Vagina (tissue), 2 donors: ENCODE measurements around the gene TBC1D8. TPM values are rescaled to one million over a fixed set of nuclear protein-coding genes. Genes with fewer than 3 reads are reported as not detected.

Source experiments
- DNase-seq, 2 donors: peaks; one replicate each; pipeline ENCODE4 v3.0.0-alpha.2; 2017; ENCODE audit errors: extremely low spot score in 2 of 2
- H3K27ac ChIP-seq: fragments of 200-600 bp; sonication (generic); one replicate; pipeline ENCODE4 v1.5.1; 2019
- H3K27me3 ChIP-seq: fragments of 200-600 bp; sonication (generic); one replicate; pipeline ENCODE4 v1.5.1; 2019
- H3K36me3 ChIP-seq, 2 donors: fragments of 200-600 bp; sonication (generic); one replicate each; pipeline ENCODE4 v1.5.1; 2017 to 2019
- H3K4me1 ChIP-seq: fragments of 200-600 bp; sonication (generic); one replicate; pipeline ENCODE4 v1.5.1; 2019
- H3K4me3 ChIP-seq, 2 donors: fragments of 200-600 bp; sonication (generic); 1 replicate in 1 of 2; 2 replicates in 1 of 2; pipeline ENCODE4 v1.5.1; 2016 to 2019
- H3K9me3 ChIP-seq: fragments of 200-600 bp; sonication (generic); one replicate; pipeline ENCODE4 v1.5.1; 2019
- CTCF ChIP-seq, 3 experiments: fragments of 450-650 bp in 2 of 3; fragments of 200-600 bp in 1 of 3; sonication (generic) in 1 of 3; IDR thresholded peaks; one replicate each; pipeline ENCODE4 v1.5.1; 2017 to 2019; ENCODE audit warnings: antibody characterized with exemption in 3 of 3, mild to moderate bottlenecking in 2 of 3, moderate library complexity in 2 of 3
- POLR2A ChIP-seq, 2 donors: fragments of 450-650 bp; IDR thresholded peaks; one replicate each; pipeline ENCODE4 v1.6.1; 2017; ENCODE audit warnings: antibody characterized with exemption in 2 of 2, mild to moderate bottlenecking in 2 of 2, moderate library complexity in 2 of 2
- POLR2AphosphoS5 ChIP-seq, 2 donors: sonication (generic); formaldehyde crosslinking; IDR thresholded peaks; one replicate each; pipeline ENCODE4 v1.9.0; 2017; ENCODE audit warnings: antibody characterized with exemption in 2 of 2, mild to moderate bottlenecking in 2 of 2, low read depth in 1 of 2; ENCODE audit not compliant: insufficient read depth in 1 of 2
- intact Hi-C: fragments of 100-400 bp; cut with DNase I; formaldehyde crosslinking; loops from one replicate; pipeline ENCODE4 v1.15.1; 2023
- total RNA-seq: library from RNA; depleted of rRNA; stranded (reverse); fragments of >200 nt; gene quantifications from one replicate; pipeline ENCODE4 v1.2.3, GENCODE V29; 2016

TBC1D8 gene
- total RNA-seq, 1 donor from 2014 or later, result 72.2 TPM

DNA sequence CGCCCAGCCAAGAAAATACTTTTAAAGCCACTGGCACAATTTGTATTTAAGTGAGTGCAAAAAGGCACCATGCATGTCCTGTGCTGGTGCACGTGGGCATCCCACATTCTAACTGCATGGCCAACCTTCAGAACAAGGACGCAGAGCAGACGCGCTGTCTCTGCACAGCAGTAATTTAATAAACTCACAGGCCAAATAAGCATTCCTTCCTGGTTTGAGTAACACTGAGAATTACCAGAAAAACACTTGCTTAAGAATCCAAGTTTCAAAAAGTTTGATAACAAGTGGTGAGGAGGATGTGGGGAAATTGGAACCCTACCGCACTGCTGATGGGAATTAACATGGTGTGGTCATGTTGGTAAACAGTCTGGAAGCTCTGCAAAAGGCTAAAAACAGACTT, 110.4 kb downstream of the TBC1D8 start:
- Histone ChIP-seq H3K27me3 (no peaks in the 10 kb centered on the region), H3K27ac (no peak overlapping the region), H3K4me3 (no peak overlapping the region), H3K36me3 (peaks cover 0 to 28% of the 10 kb centered on the region in 2 donors), H3K4me1 (no peaks in the 10 kb centered on the region), H3K9me3 (no peaks in the 10 kb centered on the region)
- intact Hi-C loops, result no loop called here
- TF ChIP-seq POLR2AphosphoS5 (IDR thresholded peaks at IDR 0.05; ENCODE audit: insufficient read depth in 1 of 2, low read depth in 1 of 2) (no peak), CTCF (IDR thresholded peaks at IDR 0.05) (no peak), POLR2A (IDR thresholded peaks at IDR 0.05) (no peak)
- DNase-seq, result no peak

DNA sequence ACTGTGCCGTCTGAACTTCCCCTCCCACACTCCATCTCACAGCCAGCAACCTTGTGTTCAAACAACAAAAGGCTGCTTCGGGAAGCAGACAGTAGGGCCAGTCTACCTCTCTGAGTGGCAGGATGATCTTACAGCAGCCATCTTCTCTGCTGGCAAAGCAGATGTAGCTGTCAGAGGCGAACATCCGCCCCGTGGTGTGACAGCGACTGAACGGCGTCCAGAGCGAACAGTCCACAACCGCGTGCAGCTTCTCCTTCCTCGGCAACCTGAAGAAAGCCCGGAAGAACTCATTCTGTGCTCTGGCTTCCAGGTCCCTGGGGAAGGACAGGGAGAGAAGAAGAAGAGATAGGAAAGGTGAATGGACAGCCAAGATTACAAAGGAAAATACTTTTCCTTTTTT, 111.1 kb downstream of the TBC1D8 start:
- H3K27me3 ChIP-seq, result no peaks in the 10 kb centered on the region
- no peak for DNase-seq
- no peaks in the 10 kb centered on the region for H3K9me3 ChIP-seq
- no peak for TF ChIP-seq CTCF (IDR thresholded peaks at IDR 0.05)
- TF ChIP-seq POLR2AphosphoS5 (IDR thresholded peaks at IDR 0.05; ENCODE audit: insufficient read depth in 1 of 2, low read depth in 1 of 2), result no peak
- TF ChIP-seq POLR2A (IDR thresholded peaks at IDR 0.05), result no peak
- no peak overlapping the region for H3K27ac ChIP-seq
- no peak overlapping the region for H3K4me3 ChIP-seq
- peaks cover 0 to 35% of the 10 kb centered on the region in 2 donors for H3K36me3 ChIP-seq
- no peaks in the 10 kb centered on the region for H3K4me1 ChIP-seq
- intact Hi-C loops, result no loop called here

DNA sequence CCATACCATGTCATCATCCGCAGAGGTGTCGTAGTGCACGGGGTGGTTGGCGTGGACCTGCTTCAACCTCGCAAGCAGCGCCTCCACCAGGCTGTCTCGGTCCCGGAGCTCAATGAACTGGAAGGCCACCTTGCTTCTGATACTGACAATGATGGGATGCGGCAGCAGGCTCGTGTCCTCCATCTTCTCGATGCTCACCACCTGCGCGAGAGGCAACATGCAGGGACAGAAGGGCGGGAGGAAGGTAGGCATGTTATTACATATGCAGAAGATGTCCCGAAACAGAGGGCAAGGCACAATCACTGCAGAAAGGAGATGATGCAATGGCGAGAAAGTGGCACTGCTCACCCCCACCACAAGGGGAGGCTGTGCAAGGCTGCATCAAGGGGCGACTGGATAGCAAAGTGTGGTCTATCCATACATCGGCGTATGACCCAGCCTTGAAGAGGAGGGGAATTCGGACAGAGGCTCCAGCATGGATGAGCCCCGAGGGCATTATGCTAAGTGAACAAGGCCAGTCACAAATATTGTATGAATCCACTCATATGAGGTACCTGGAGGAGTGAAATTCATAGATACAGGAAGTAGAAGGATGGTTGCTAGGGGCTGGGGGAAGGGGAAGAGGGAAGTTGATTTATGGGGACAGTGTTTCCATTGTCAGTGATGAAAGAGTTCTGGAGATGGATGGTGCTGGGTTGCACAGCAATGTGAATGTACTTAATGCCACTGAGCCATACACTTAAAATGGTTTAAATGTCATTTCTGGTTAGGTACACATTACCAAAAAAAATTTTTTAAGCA, 112.5 kb downstream of the TBC1D8 start:
- intact Hi-C loops, result no loop called here
- Histone ChIP-seq H3K9me3 (no peaks in the 10 kb centered on the region), H3K27me3 (no peaks in the 10 kb centered on the region), H3K4me1 (no peaks in the 10 kb centered on the region), H3K27ac (no peak overlapping the region), H3K36me3 (peaks cover 0 to 39% of the 10 kb centered on the region in 2 donors), H3K4me3 (no peak overlapping the region)
- DNase-seq, result no peak
- TF ChIP-seq POLR2AphosphoS5 (IDR thresholded peaks at IDR 0.05; ENCODE audit: insufficient read depth in 1 of 2, low read depth in 1 of 2), result no peak
- TF ChIP-seq CTCF (IDR thresholded peaks at IDR 0.05), result peak in 1 of 3 experiments; percentile 10
- no peak for TF ChIP-seq POLR2A (IDR thresholded peaks at IDR 0.05)

DNA sequence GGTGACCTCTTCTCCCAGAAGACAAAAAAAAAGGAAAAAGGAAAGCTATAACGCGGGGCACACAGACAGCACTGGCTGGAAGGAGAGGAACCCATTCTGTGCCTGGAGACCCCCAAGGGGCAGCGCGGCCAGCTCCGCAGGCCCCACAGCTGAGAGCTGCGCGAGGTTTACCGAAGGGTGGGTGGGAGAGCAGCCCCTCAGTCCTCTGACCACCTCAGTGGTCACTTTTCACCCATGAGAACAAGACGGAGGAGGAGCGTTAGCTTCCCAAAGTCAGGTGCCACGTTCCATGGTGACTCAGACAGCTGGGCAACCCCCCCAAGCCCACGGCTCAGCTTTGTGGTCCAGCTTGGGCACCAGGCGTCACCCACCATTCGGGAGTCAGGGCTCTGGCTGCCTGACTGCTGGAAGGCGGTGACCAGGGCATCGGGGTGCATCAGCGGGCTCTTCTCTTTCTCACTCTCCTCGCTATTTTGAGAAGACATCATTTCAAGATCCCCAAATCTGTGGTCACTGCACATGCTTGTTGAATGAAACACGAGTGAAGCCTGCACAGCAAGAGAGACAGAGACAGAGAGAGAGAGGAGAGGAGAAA, 113.9 kb downstream of the TBC1D8 start:
- DNase-seq, result no peak
- peaks cover 0 to 53% of the 10 kb centered on the region in 2 donors for H3K36me3 ChIP-seq
- no peak overlapping the region for H3K27ac ChIP-seq
- H3K9me3 ChIP-seq, result no peaks in the 10 kb centered on the region
- no peak for TF ChIP-seq CTCF (IDR thresholded peaks at IDR 0.05)
- TF ChIP-seq POLR2A (IDR thresholded peaks at IDR 0.05), result no peak
- TF ChIP-seq POLR2AphosphoS5 (IDR thresholded peaks at IDR 0.05; ENCODE audit: insufficient read depth in 1 of 2, low read depth in 1 of 2), result no peak
- H3K27me3 ChIP-seq, result no peaks in the 10 kb centered on the region
- no peaks in the 10 kb centered on the region for H3K4me1 ChIP-seq
- intact Hi-C loops, result no loop called here
- H3K4me3 ChIP-seq, result no peak overlapping the region

DNA sequence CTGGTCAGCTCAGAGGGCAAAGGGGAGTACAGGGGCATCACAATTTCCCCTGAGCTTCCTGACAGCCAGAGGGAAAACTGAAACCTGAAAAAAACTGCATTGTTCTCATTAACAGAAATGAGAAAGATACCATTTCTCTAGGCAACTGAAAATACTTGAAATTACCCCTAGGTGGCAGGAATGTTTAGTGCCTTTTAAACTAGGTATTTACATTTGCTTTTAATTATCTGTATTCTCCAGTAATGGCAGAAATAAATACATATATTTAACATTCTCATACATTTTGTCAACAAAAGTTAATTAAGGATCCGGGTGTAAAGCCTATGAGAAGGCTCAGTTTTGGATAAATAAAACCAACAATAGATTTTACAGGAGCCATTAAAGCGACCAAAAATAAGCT, 114.6 kb downstream of the TBC1D8 start:
- H3K36me3 ChIP-seq, result peaks cover 0 to 54% of the 10 kb centered on the region in 2 donors
- H3K27ac ChIP-seq, result no peak overlapping the region
- no peak overlapping the region for H3K4me3 ChIP-seq
- no peaks in the 10 kb centered on the region for H3K27me3 ChIP-seq
- TF ChIP-seq CTCF (IDR thresholded peaks at IDR 0.05) (no peak), POLR2A (IDR thresholded peaks at IDR 0.05) (no peak)
- H3K4me1 ChIP-seq, result no peaks in the 10 kb centered on the region
- intact Hi-C loops, result no loop called here
- no peak for DNase-seq
- no peaks in the 10 kb centered on the region for H3K9me3 ChIP-seq
